LNCaP clone FGC (cell line): Measurements from ENCODE around the gene AGAP2.
"Not testable (repeated sequence)": the region's sequence is repeated elsewhere in the genome, so short reads cannot be mapped to it uniquely, and the experiment has no call there.

Experiments
- DNase-seq: peaks from one replicate; pipeline ENCODE4 v3.0.0-alpha.2; 2011; ENCODE audit warnings: low read depth
- H3K4me3 ChIP-seq: 2 replicates; pipeline ENCODE4 v1.5.1; 2011; ENCODE audit warnings: mild to moderate bottlenecking, low read depth, low read length, control low read depth
- TF ChIP-seq, protein P1 (sequence below): IDR thresholded peaks from 2 replicates; pipeline ENCODE4 v1.5.1; 2012; ENCODE audit warnings: mild to moderate bottlenecking; ENCODE audit not compliant: control insufficient read depth, insufficient read depth; ENCODE audit errors: extremely low read depth

The AGAP2 gene

DNA sequence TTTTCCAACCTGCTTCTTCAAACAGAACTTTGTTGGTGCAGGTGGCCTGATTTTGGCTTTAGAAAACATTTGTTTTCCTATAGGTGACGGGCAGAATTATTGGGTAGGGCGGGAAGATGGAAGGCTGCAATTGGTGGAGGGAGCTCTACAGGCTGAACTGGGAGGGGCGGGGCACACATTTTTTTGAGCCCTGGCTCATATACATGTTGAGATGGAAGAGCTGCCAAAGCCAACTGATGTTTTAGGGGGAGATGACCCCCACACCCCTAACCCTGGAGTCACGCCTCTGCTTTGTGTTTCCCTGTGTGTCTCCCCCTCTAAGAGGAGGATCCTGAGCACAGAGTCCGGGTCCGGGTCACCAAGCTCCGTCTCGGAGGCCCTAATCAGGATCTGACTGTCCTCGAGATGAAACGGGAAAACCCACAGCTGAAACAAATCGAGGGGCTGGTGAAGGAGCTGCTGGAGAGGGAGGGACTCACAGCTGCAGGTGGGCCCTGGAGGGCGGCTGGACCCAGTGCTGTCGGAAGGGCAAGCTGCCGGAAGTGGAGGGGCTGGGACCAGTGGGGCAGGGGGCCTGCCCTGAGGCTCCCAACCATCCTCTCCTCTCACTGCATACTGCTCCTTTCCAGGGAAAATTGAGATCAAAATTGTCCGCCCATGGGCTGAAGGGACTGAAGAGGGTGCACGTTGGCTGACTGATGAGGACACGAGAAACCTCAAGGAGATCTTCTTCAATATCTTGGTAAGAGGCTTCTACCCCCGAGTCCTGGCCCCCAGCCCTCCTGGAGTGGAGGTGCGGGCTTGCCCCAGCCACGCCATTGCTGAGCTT is 18.6 kb downstream of the AGAP2 start:
- DNase-seq, result no peak
- TF ChIP-seq, protein P1, sequence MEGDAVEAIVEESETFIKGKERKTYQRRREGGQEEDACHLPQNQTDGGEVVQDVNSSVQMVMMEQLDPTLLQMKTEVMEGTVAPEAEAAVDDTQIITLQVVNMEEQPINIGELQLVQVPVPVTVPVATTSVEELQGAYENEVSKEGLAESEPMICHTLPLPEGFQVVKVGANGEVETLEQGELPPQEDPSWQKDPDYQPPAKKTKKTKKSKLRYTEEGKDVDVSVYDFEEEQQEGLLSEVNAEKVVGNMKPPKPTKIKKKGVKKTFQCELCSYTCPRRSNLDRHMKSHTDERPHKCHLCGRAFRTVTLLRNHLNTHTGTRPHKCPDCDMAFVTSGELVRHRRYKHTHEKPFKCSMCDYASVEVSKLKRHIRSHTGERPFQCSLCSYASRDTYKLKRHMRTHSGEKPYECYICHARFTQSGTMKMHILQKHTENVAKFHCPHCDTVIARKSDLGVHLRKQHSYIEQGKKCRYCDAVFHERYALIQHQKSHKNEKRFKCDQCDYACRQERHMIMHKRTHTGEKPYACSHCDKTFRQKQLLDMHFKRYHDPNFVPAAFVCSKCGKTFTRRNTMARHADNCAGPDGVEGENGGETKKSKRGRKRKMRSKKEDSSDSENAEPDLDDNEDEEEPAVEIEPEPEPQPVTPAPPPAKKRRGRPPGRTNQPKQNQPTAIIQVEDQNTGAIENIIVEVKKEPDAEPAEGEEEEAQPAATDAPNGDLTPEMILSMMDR, result no peak
- no peak overlapping the region for H3K4me3 ChIP-seq

DNA sequence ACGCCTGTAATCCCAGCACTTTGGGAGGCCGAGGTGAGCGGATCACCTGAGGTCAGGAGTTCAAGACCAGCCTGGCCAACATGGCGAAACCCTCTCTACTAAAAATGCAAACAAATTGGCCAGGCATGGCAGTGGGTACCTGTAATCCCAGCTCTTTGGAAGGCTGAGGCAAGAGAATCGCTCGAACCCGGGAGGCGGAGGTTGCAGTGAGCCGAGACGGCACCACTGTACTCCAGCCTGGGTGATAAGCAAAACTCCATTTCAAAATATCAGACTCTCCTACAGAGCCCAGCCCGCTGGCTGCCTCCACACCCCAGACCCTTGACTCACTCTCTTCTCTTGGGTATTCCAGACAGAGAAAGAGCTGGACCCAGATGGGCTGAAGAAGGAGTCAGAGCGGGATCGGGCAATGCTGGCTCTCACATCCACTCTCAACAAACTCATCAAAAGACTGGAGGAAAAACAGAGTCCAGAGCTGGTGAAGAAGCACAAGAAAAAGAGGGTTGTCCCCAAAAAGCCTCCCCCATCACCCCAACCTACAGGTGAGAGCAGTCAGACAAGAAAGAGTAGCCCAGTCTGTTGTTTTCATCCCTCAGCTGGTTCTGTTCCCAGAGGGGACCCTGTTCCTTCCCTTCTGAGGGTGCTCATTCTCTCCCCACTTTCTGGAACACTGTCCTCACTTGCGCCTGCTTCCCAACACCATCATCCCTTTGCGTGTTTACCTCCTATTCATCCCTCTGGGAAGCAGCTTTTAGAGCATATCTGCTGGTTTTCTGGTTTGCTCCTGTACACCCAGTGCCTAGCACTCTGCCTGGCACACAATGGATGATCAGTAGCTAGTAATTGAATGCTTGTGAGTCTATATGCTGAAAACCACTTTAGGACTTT is 19.7 kb downstream of the AGAP2 start:
- H3K4me3 ChIP-seq, result no peak overlapping the region
- TF ChIP-seq, protein P1, result no peak
- DNase-seq, result no peak

DNA sequence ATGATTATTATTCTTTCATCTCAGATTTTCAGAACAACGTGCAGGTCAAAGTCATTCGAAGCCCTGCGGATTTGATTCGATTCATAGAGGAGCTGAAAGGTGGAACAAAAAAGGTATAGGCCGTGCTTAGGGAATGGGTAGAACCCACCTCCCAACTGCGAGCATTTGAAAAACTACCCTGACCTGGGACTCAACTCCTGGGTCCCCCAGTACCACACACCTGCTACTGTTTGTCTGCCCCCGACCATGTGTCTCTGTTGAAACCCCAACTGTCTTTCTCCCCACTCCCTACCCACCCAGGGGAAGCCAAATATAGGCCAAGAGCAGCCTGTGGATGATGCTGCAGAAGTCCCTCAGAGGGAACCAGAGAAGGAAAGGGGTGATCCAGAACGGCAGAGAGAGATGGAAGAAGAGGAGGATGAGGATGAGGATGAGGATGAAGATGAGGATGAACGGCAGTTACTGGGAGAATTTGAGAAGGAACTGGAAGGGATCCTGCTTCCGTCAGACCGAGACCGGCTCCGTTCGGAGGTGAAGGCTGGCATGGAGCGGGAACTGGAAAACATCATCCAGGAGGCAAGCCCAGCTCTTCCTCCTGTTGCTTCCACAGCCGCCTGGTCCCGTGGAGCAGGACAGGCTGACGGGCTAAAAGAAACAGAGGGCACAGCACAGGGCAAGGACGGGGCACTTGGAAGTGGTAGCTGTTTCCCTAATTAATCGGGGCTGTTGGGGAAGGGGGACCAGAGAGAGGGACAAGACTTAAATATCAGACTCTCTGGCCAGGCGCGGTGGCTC is 20.5 kb downstream of the AGAP2 start:
- TF ChIP-seq, protein P1, result no peak
- H3K4me3 ChIP-seq, result no peak overlapping the region
- no peak for DNase-seq

DNA sequence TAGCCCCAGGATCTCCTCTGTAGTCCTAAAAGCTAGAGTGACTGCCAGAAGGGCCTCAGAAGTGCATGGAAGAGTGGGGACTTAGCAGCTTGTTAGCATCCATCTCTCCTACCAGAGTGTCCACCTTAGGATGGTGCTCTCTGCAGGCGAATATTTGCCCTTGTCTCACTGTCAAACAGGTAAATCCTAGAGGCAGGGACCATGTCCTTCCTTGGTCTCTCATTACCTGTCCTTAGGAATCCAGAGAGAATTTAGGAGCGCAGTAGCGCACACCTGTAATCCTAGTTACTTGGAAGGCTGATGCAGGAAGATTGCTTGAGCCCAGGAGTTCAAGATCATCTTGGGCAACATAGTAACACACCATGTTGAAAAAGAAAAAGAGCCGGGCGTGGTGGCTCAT is 21.4 kb downstream of the AGAP2 start:
- DNase-seq, result no peak
- H3K4me3 ChIP-seq, result no peak overlapping the region
- TF ChIP-seq, protein P1, result no peak

DNA sequence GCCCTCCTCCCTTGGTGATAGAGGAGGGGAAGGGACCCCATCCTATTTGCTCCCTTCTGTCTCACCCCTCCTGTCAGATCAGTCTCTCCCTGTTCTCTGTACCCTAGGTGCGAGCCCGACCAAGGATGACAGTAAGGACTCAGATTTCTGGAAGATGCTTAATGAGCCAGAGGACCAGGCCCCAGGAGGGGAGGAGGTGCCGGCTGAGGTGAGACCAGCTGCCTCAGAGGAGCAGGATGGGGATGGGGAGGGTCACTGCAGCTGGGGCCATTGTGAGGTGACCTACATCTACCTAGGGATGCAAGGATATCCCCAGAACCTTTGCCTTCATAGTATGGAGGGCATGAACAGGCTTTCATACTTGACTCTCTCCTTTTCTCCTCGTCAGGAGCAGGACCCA is 22.2 kb downstream of the AGAP2 start:
- TF ChIP-seq, protein P1, result no peak
- no peak overlapping the region for H3K4me3 ChIP-seq
- DNase-seq, result no peak

GRCh38 chr12:57715786-57716185 is 22.8 kb downstream of the AGAP2 start:
- TF ChIP-seq, protein P1, result no peak
- no peak for DNase-seq
- no peak overlapping the region for H3K4me3 ChIP-seq

DNA sequence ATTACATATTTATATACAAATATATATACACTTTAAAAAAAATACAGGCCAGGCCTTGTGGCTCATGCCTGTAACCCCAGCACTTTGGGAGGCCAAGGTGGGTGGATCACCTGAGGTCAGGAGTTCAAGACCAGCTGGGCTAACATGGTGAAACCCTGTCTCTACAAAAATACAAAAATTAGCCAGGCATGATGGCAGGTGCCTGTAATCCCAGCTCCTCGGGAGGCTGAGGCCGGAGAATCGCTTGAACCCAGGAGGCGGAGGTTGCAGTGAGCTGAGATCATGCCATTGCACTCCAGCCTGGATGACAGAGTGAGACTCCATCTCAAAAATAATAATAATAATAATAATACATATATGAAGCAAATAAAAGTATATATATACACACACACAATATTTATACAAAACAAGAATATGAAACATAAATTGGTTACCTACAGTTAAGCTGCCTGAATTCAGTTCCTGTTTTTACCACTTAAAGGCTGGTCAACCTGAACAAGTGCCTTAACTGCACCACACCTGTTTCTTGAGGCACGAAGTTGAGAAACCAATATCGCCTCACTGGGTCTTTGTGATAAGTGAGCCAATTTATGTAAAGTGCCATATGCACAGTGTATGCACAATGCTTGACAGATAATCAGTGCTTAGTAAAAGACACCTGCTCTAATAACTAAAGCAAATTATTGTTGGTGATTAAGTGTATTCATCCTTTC is 23.4 kb downstream of the AGAP2 start:
- not testable (repeated sequence) for H3K4me3 ChIP-seq, DNase-seq
